NK-92 (cell line): ENCODE measurements around the gene AAK1.

Experiments
- DNase-seq: peaks from one replicate; lab custom pipeline; 2025; ENCODE audit not compliant: unreplicated experiment; lab: John Stamatoyannopoulos, UW

Gene AAK1

DNA sequence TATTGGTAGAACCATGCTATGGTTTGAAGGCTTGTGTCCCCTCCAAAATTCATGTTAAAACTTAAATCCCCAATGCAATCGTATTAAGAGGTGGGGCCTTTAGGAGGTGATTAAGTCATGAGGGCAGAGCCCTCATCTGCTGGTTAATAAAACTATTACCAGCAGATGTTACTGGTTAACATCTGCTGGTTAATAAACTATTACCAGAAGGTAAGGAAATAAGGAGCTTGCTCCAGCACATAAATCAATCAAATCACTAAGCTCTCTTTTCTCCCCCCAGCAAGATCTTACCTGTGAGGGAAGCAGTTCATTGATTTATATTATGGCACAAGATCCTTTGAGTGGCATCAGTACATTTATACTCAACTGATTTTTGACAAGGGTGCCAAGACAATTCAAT lies 96.9 kb downstream of the AAK1 start:
- no peak for DNase-seq

DNA sequence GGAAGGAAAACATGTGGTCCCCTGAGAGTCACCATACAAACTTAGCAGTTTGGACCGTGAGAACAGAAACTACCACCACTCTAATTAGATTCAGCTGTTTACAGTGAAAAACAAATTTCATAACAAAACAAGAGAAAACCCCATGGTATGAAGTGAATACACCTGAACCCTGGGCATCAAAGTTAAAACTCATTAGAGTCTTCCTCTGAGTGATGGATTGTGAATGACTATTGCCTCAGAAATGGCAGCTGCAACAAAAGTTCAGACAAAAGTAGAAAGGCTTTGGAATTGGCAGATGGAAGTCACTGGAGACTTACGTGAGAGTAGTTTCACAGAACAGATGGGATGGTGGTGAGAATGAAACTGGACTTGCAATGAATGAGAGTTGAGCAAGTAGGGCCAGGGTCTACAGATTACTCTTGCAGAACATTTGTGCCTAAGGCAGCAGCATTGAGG lies 98.0 kb downstream of the AAK1 start:
- no peak for DNase-seq

DNA sequence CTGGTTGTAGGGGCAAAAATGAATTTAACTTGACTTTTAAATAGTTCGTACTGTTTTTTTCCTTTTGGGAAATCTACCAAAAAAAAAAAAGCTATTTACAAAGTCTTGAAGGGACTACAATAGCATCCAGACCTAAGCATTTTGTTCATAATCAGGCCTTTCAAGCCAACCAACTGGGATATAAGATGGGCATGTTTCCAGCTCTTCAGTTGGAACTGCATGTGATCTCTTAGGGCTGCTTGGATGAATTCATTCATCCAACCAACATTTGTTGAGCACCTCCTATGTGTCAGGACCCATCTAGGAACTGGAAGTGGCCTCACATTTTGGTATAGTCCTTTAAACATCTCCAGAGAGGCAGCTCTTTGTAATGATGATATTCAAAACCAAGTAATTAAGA lies 98.6 kb downstream of the AAK1 start:
- no peak for DNase-seq

DNA sequence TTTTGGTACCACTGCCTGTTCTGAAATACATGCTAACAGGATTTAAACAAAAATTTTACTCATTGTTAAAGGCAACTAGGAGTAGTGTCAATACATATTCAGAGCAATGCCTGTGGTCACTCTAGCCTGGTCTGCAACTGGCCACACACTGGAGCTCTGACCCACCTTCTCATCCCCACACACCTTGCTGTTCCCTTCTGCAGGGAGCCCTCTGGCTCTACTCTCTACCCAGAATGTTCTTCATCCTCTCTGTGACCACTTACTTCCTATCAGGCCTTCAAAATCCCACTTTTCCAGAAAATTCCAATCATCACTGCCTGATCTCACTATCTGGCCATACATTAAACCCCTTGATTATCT lies 104.0 kb downstream of the AAK1 start:
- no peak for DNase-seq

DNA sequence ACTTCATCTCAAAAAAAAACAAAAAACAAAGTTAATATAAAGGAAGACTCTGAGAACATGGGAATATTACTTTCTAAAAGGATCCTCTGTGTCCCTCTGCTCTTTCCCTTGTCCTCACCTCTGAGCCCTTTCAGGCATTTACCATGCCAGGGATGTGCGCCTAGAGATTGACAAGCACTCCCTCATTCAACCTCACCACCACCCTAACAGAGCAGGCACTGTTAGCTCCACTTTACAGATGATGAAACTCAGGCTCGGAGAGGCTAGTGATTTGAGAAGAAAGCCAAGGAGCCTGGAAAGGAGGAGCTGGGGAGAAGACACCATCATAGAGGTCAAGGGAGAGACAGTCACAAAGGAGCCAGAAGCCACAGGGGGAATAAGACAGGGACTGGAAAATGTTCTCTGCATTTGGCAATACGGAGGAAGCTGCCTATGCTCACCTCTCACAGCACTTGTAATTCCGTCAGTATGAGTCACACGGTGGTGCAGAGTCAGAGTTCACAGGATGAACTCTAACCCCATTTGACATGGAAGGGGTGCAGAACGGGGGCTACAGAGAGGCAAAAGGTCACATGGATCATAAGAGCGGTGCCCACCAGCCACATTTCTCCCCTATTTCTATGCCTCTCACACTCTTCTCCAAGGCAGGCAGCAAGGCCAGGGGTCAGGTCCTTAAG lies 104.5 kb downstream of the AAK1 start:
- DNase-seq: no peak

DNA sequence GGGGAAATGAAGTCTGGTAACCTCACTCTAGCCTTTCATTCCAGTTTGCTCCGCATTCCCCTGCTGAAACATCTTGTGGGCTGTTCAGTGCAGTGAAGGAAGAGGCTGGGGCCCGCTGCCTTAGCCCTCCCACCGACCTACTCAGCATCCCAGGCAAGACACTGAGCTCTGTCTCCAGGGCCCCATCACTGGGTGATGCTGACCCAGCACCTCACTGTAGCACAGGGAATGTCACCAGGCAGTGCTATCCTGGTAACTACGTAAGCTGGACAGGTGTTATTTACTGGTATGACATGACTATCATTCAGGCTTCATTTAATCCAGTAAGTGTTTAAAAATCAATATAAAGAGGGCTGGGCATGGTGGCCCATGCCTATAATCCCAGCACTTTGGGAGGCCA lies 105.3 kb downstream of the AAK1 start:
- DNase-seq: no peak

DNA sequence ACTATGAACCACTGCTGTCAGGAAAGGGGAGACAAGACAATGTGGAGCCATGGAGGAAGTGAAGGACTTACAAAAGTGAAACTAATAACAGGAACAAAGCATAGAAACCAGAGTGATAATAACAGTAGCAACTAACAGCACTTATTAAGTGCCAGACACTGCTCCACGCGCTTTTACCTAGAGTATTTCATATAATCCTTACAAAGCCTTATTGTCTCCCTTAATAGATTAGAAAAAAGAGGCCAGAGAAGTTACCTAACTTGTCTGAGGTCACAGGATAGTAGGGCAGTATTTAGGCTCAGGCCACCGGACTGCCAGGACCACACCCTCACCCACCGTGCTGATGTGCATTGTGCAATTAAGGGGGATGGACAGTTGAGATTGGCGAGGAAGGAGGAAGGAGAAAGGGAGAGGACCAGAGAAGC lies 107.7 kb downstream of the AAK1 start:
- no peak for DNase-seq

DNA sequence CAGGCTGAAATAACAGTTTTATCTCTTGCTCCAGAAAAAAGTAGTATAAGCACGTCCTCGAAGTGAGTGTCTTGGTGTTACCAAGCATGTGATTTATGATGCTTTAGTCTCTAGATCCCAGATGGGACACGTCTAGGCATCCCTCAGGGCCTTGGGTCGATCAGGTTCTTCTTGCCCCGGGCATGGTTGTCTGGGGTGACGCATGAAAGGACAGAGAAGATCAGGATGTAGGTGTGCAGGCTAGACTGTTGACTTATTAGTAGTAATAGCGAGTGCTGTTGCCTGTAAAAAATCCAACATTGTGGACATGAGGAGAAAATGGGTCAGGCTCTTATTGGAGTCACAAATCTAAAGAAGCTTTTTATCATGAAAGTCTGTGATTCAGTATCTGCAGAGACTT lies 112.4 kb downstream of the AAK1 start:
- no peak for DNase-seq

DNA sequence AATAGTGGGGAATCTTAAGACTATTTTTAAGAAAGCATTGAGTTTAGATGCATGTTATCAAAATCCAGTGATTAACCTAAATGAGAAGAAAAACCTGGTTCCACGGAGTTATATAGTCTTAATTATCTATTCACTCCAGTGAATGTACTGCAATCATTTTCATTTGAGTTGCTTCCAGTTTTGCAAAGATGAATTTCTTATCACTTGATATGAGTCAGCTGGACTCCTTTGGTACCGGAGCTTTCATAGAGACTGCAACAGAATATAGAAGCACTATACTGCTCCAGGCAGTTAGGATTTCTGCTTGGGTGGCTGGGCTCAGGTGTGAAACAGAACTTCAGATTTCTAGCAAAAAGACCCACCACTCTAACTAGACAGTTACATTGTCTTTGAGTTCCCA lies 114.1 kb downstream of the AAK1 start:
- no peak for DNase-seq

DNA sequence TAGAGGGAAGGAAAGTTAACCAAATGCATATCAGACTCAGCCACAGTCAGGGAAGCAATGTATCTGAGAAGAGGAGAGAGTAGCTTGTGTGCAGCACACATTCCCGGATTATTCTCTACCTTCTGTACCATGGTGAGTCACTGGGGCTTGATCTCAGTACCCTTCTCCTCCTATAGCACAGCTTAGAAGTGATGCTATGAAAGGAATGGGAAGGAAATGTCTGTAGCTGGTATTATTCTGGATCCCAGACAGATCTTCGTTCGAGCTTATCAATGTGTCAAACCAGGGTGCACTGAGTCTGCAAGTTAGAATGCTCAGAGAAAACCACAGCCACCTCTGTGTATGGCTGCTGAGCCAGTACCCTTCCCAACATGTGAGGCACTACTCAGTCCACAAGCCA lies 118.3 kb downstream of the AAK1 start:
- DNase-seq: no peak

DNA sequence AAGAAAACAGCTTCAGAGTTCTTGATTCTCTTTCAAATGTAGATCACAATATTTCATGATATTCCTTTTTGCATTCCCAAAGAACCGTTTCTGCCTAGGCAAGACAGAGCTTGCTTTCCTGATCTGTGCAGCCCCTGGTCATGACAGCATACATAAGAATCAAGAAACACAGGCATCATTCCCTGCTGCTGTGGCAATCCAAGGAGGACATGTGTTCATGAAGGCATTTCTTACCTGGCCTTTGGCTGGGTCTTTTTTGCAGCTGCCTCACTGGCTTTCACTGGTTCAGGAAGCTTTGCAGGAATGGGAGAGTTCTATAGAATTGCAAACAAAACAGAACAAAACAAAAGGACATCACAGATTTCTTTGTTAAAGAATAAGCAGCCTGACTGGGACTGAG lies 118.7 kb downstream of the AAK1 start:
- DNase-seq: no peak

DNA sequence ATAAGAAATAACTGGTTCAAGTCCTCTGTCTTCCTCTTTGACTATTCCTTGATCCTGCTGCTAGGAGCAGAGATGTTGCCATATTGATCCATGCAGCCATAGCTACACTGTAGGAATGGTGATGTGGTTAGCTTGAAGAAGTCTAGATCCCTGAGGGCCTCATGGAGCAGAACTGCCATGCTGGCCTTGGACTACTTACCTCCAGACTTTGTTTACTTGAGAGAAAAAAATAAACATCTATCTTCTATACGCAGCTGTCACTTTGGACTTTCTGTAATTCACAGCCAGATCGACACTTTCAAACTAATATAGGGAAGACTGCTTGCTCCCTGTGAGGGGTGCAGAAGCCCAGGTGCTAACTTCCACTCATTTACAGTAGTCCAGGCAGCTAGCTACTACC lies 121.8 kb downstream of the AAK1 start:
- DNase-seq: no peak

DNA sequence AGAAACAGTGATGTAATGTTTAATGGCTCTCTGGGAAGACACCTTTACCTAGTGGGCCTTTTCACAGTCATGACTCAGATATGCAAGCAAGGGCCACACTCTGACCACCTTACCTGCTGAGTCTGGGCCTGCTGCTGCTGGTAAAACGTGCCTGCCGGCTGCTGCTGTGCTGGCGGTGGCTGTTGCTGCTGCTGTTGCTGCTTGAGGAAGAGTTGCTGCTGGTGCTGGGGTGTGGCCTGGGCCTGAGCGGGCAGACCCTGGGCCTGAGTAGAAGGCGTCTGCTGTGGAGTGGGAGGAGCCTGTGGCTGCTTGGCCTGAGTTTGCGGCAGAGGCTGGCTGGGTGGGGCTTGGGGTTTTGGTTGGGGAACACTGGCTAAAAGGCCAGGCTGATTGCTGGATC lies 124.7 kb downstream of the AAK1 start:
- no peak for DNase-seq

DNA sequence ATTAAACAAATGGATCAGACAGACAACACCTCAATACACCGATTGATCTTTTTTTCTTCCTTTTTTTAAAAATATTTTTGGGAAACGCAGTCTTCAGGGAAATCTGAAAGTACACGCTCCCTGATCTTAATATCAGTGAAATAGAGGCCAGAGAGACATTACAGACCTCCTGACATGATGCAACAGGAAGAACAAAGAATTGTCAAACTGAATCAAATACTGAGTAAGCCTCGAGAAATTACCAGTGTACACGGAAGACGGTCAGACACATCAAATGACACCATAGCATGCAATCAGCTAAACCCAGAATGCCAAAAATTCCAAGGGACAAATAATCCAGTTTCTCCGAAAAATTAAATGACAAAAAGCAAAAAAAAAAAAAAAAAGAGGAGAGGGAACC lies 126.1 kb downstream of the AAK1 start:
- no peak for DNase-seq

DNA sequence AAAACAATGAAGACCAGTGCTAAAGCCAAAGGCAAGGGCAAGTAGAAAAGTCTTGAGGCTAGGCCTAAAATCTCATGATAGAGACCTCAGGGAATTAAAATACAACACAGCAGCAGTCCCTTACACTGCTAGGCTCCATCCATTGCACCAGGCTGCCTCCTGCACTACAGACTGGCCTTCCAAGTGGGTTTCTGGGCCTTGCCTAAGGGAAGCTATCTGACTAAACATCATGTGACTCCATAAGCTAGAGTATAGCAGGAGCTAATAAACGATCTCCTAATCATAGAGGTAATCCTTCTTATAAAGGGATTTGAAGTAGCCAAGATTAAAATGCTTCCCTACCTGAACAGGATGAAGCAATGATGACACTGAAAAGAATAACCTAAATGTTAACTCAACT lies 128.7 kb downstream of the AAK1 start:
- no peak for DNase-seq

DNA sequence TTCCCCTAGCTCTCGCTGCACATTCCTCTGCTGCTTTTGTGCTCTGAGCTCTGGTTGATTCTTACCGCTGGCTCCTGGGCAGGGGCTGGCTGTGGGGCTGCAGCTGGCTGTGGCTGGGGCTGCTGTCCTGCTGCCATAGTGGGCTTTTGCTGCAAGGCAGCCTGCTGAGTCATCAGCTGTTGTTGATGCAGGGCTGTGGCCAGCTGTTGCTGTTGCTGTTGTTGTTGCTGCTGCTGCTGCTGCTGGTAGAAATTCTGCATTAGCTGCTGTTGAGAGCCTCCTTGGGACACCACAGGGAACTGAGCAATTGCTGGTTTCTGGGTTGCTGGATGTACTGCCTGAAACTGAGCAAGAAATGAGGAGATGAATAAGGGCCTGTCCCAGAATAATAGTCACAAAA lies 129.1 kb downstream of the AAK1 start:
- DNase-seq: no peak

DNA sequence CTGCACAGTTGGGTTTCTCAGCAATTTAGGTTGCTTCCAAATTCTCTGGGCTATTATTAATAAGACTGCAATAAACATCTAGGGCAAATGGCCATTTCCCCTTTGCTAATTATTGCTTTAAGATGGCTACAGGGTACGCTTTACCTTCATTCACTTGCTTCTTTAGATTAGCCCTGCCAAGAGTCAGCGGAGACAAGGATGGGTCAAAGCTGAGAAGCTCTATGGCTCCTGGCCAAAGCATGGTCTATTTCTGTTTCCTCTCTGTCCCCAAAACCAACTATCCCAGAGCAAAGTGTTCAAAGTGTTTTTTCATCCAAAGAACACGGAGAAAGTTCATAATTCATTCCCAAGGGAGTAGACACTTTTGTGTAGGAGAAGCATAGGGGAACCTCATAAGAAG lies 131.1 kb downstream of the AAK1 start:
- no peak for DNase-seq

DNA sequence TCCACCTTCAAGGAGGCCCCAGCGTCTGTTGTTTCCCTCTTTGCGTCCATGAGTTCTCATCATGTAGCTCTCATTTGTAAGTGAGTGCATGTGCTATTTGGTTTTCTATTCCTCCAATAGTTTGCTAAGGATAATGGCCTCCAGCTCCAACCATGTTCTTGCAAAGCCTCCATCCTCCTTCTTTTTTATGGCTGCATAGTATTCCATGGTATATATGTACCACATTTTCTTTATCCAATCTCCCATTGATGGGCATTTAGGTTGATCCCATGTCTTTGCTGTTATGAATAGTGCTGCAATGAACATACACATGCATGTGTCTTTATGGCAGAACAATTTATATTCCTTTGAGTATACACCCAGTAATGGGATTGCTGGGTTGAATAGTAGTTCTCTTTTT lies 133.3 kb downstream of the AAK1 start:
- DNase-seq: no peak

DNA sequence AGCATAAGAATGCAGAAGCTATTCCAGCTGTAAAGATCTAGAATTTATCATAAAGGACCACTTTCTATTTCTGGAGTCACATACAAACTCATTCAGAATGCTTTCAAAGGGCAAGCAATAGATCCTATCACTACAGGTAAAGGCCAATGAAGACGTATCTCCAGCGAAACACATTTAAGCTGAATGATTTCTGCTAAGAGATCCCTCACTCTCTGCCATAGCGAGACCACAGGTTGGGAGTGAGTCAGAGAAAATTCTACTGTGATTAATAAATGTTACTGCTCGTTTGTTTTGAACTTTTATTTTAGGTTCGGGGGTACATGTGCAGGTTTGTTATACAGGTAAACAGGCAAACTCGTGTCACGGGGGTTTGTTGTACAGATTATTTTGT lies 133.8 kb downstream of the AAK1 start:
- no peak for DNase-seq

DNA sequence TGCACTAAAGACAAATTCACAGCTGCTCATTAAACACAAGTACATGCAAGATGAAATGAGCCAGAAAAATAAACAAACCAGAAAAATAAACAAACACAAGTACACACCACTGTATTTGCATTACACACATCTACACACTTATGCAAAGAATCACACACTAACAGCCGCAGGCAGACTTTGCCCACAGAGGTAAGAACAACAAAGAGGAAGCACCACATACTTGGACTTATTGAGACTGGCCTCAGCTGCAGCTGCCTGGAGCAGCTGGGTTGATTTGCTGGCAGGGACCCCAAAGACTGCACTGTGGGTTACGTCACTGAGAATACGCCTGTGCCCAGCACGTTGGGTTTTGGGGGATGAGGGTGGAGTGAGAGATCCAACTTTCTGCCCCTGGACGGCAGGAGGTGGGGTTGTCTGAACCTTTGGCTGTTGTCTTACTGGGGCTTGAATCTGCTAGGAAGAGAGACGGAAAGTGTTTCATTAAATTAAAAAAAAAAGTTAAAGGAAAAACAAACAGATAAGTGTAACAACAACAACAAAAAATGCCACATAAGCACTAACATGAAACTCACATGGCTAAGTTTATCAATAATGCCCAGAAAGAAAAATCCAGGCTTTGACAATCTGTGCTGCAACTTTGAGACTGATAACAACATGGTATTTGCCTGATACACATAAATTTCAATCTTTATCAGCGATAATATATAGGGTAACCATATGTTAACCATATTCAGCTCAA lies 134.4 kb downstream of the AAK1 start:
- no peak for DNase-seq

DNA sequence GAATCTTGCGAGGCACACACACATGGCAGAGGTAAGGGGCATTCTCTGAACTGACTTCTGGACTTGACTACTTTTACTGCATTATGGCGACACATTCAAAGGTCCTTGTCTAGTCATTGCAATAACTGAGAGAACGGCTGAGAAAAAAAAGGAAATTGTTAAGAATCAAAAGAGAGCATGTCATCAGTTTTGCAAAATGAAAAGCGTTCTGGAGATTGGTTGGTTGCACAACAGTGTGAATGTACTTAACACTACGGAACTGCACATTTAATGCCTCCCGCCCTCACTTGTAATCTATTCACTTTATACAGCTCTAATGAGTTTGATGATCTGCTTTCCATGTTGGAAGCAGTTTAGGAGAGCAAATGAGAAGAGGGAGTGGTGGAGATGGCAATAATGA lies 137.8 kb downstream of the AAK1 start:
- DNase-seq: no peak

DNA sequence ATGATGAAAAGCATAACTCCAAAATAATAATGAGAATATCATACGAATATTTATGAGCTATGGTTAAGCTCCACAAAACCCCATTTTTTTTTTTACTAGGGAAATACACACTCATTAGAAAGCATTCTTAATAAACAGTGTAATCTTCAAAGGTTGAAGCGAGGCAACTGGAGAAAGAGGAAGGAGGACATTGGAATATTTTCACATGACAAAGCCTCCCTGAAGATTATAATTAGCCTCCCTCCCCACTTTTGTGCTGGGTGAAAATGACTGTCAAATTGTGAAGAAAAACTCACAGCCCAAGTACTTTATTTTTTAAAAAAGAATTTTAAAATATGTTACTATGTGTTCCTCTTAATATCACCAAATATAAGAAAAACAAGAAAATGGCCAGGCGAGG lies 142.2 kb downstream of the AAK1 start:
- DNase-seq: no peak

DNA sequence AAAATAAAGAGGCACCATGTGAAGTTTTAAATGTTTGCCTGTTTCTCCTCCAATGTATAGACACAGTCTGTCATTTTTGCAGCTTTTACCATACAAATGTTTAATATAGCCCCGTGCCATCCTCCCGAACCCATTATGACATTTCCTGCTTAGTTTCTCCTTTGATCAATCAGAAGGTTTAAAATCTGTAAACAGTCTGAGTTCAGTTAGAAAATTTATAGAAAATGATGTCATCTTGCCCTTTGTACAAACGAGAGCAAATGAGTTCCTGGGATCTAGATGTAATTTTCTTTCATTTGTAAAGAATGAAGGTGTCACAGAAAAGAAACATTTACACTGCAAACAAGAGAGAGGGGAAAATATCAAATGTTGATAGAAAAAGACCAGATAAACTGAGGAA lies 143.6 kb downstream of the AAK1 start:
- DNase-seq: no peak
